Amniotic stem cell (primary cell): ENCODE measurements around the gene PHLPP2.
"Not testable (repeated sequence)": the region's sequence is repeated elsewhere in the genome, so short reads cannot be mapped to it uniquely, and the experiment has no call there.

Experiments
- DNase-seq: peaks from one replicate; lab custom pipeline; 2025; lab: John Stamatoyannopoulos, UW

PHLPP2 gene

GRCh38 chr16:71623597-71623996 is 100.9 kb downstream of the PHLPP2 start:
- no peak for DNase-seq

GRCh38 chr16:71622088-71622487 is 102.4 kb downstream of the PHLPP2 start:
- no peak for DNase-seq

DNA sequence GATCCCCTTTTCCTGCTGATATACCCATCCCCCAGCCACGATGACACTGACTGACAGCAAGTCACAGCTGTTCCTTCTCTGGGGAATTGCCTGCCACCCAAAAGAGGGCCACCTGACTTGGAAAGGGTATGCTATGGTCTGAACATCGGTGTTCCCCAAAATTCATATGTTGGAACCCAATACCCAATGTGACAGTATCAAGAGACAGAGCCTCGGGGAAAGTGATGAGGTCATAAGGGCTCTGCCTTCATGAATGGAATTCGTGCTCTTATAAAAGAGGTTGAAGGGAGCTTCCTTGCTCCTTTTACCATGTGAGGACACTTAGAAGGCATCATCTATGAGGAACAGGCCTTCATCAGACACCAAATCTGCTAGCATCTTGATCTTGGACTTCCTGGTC is 106.1 kb downstream of the PHLPP2 start:
- DNase-seq = no peak

DNA sequence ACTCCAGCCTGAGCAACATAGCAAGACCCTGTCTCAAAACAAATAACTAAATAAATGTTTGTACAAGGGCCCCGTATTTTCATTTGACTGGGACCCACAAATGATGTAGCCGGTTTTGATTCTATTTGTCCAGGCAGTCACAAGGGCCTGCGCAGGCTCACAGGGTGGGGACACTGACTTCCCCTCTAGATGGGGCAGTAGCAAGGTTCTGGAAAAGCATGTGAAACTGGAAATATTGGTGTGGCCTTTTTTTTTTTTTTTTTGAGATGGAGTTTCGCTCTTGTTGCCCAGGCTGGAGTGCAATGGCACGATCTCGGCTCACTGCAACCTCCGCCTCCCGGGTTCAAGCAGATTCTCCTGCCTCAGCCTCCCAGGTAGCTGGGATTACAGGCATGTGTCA is 109.5 kb downstream of the PHLPP2 start:
- DNase-seq = not testable (repeated sequence)

GRCh38 chr16:71610936-71611871 is 113.3 kb downstream of the PHLPP2 start:
- peak; percentile 12 for DNase-seq

- DNase-seq = no peak
Observed at GRCh38 chr16:71610447-71610846, 114.1 kb downstream of the PHLPP2 start.

DNA sequence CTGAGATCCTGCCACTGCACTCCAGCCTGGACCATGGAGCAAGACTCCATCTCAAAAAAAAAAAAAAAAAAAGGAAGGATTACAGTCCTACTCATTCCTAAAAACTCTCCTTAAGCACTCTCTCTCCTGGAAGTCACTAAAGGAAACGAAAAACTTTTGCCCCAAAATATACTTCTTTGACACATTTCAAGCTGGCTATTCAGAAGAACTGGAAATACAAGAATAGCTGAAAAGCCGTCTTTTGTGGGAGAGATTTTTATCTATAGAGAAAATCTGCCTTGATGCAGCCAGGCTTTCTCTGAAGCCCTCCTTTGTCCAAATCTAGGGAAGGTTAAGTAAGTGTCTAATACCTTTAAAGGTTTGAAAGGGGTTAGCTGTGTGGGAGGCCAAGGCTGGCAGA is 115.4 kb downstream of the PHLPP2 start:
- DNase-seq = no peak

GRCh38 chr16:71600822-71601221 is 123.7 kb downstream of the PHLPP2 start:
- no peak for DNase-seq

DNA sequence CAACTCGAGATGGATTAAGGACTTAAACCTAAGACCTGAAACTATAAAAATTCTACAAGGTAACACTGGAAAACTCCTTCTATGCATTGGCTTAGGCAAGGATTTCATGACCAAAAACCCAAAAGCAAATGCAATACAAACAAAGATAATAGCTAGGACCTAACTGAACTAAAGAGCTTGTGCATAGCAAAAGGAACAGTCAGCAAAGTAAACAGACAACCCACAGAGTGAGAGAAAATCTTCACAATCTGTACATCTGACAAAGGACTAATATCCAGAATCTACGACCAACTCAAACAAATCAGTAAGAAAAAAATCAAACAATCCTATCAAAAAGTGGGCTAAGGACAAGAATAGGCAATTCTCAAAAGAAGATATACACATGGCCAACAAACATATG is 126.1 kb downstream of the PHLPP2 start:
- DNase-seq = not testable (repeated sequence)

DNA sequence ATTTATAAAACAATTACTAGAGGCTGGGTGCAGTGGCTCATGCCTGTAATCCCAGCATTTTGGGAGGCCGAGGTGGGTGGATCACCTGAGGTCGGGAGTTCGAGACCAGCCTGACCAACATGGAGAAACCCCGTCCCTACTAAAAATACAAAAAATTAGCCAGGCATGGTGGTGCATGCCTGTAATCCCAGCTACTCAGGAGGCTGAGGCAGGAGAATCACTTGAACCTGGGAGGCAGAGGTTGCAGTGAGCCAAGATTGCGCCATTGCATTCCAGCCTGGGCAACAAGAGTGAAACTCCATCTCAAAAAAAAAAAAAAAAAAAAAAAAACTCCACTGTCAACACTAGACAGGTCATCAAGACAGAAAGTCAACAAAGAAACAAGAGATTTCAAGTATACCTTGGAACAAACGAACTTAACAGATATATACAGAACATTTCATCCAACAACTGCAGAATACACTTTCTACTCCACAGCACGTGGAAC is 129.1 kb downstream of the PHLPP2 start:
- not testable (repeated sequence) for DNase-seq
